Parathyroid adenoma (tissue), 2 donors: ENCODE measurements around the gene PCDH9.

Experiments
- H2AFZ ChIP-seq: fragments of 300-600 bp; sonication (generic); one replicate; pipeline ENCODE4 v1.7.0; 2017; ENCODE audit warnings: antibody characterized with exemption, mild to moderate bottlenecking
- H3K27ac ChIP-seq: fragments of 300-600 bp; sonication (generic); one replicate; pipeline ENCODE4 v1.7.0; 2017
- H3K27me3 ChIP-seq: fragments of 300-600 bp; sonication (generic); one replicate; pipeline ENCODE4 v1.7.0; 2017; ENCODE audit warnings: low read length; ENCODE audit not compliant: control insufficient read depth, insufficient read depth
- H3K36me3 ChIP-seq: fragments of 300-600 bp; sonication (generic); one replicate; pipeline ENCODE4 v1.7.0; 2017; ENCODE audit warnings: low read length; ENCODE audit not compliant: control insufficient read depth, insufficient read depth
- H3K4me1 ChIP-seq: fragments of 300-600 bp; sonication (generic); one replicate; pipeline ENCODE4 v1.7.0; 2017; ENCODE audit warnings: control low read depth
- H3K4me2 ChIP-seq: fragments of 300-600 bp; sonication (generic); one replicate; pipeline ENCODE4 v1.7.0; 2017; ENCODE audit warnings: low read length
- H3K4me3 ChIP-seq: fragments of 300-600 bp; sonication (generic); one replicate; pipeline ENCODE4 v1.7.0; 2017; ENCODE audit warnings: low read depth, low read length
- H3K79me2 ChIP-seq: fragments of 300-600 bp; sonication (generic); one replicate; pipeline ENCODE4 v1.7.0; 2017; ENCODE audit warnings: control low read depth
- H3K9ac ChIP-seq: fragments of 300-600 bp; sonication (generic); one replicate; pipeline ENCODE4 v1.7.0; 2017; ENCODE audit warnings: mild to moderate bottlenecking
- H3K9me3 ChIP-seq: fragments of 300-600 bp; sonication (generic); one replicate; pipeline ENCODE4 v1.7.0; 2017; ENCODE audit warnings: low read length; ENCODE audit not compliant: control insufficient read depth
- TF ChIP-seq, protein P1 (sequence below): fragments of 300-600 bp; sonication (generic); IDR thresholded peaks from one replicate; pipeline ENCODE4 v1.7.0; 2017; ENCODE audit warnings: antibody characterized with exemption, mild to moderate bottlenecking
- donor health status: primary hyperparathyroidism.

The PCDH9 gene

DNA sequence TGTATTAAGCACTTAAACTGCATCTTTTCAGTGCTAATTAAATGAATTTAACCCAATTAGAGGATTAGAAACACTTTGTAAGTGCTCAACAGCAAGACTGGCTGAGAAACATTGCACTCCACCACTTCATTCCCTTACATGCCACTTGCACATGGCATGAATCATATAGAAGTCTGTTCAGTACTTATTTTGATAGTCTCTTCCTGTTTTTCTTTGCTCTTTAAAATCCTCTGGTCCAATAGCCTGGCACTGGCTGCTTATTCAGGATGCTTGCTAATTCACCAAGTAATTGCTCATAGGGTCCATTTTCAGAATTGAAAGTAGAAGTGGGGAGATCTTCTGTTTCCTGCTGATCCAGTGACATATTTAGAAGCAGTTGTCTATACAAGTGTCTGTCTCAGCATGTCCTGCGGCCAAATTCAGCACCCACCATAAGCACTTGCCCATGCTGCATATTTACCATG is 900.1 kb downstream of the PCDH9 start:
- Histone ChIP-seq H3K27ac (no peak overlapping the region), H3K4me3 (no peak overlapping the region), H3K27me3 (no peaks in the 10 kb centered on the region), H3K79me2 (no peaks in the 10 kb centered on the region), H3K9me3 (no peaks in the 10 kb centered on the region), H3K4me2 (no peak overlapping the region), H2AFZ (no peak overlapping the region), H3K9ac (no peak overlapping the region), H3K4me1 (no peaks in the 10 kb centered on the region), H3K36me3 (no peaks in the 10 kb centered on the region)
- TF ChIP-seq, protein P1, sequence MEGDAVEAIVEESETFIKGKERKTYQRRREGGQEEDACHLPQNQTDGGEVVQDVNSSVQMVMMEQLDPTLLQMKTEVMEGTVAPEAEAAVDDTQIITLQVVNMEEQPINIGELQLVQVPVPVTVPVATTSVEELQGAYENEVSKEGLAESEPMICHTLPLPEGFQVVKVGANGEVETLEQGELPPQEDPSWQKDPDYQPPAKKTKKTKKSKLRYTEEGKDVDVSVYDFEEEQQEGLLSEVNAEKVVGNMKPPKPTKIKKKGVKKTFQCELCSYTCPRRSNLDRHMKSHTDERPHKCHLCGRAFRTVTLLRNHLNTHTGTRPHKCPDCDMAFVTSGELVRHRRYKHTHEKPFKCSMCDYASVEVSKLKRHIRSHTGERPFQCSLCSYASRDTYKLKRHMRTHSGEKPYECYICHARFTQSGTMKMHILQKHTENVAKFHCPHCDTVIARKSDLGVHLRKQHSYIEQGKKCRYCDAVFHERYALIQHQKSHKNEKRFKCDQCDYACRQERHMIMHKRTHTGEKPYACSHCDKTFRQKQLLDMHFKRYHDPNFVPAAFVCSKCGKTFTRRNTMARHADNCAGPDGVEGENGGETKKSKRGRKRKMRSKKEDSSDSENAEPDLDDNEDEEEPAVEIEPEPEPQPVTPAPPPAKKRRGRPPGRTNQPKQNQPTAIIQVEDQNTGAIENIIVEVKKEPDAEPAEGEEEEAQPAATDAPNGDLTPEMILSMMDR, result no peak

DNA sequence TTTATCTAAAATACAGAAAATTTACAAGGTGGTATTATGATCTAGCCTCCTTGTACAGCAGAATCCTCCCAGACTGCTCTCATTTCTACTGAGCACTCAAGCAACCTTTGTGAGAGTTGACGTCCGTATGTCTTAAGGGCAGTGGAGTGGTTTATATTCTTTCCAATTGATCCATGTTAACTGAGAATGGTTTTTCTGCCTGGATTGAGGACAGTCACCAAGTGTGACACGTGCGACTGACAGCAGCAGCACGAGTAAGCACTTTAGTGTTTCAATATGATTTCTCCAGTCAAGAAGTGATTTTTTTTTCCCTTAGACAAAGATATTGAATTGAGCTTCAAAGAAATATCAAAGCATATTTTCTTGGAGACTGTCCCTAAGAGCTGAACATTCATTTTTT is 901.7 kb downstream of the PCDH9 start:
- no peaks in the 10 kb centered on the region for H3K27me3 ChIP-seq
- H3K4me2 ChIP-seq, result no peak overlapping the region
- no peaks in the 10 kb centered on the region for H3K36me3 ChIP-seq
- H2AFZ ChIP-seq, result no peak overlapping the region
- H3K79me2 ChIP-seq, result no peaks in the 10 kb centered on the region
- no peaks in the 10 kb centered on the region for H3K9me3 ChIP-seq
- H3K4me3 ChIP-seq, result no peak overlapping the region
- TF ChIP-seq, protein P1, result no peak
- no peaks in the 10 kb centered on the region for H3K4me1 ChIP-seq
- no peak overlapping the region for H3K27ac ChIP-seq
- H3K9ac ChIP-seq, result no peak overlapping the region

DNA sequence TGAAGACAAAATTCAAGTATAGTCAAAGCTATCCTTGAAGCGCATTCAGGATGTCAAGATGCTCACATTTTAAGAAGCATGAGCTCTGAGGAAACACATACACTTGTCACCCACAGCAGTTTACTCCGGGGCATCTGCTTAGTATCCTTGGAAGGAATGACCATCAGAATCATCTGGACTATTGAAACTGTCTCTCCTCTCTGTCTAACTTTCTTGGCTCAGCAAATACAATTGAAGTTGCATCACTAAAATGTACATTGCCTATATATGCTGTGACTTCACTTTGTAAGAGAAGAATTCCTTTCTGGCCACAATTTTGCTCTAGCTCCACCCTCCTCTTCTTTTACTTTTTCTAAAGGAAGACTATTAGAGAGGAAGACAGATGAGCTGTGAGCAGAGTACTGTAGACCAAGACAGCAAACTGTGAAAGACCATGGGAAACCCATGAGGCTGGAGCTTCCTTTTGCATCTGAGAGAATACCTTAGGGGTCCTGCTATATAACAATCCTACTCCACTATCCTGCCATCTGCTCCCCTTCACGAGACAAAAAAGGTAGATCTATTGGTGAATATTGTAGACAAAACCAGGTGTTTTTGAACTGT is 906.3 kb downstream of the PCDH9 start:
- TF ChIP-seq, protein P1, result no peak
- H3K36me3 ChIP-seq, result no peaks in the 10 kb centered on the region
- no peaks in the 10 kb centered on the region for H3K79me2 ChIP-seq
- no peaks in the 10 kb centered on the region for H3K4me1 ChIP-seq
- H3K4me2 ChIP-seq, result no peak overlapping the region
- no peak overlapping the region for H2AFZ ChIP-seq
- H3K4me3 ChIP-seq, result no peak overlapping the region
- H3K27me3 ChIP-seq, result no peaks in the 10 kb centered on the region
- H3K27ac ChIP-seq, result no peak overlapping the region
- H3K9me3 ChIP-seq, result no peaks in the 10 kb centered on the region
- no peak overlapping the region for H3K9ac ChIP-seq

DNA sequence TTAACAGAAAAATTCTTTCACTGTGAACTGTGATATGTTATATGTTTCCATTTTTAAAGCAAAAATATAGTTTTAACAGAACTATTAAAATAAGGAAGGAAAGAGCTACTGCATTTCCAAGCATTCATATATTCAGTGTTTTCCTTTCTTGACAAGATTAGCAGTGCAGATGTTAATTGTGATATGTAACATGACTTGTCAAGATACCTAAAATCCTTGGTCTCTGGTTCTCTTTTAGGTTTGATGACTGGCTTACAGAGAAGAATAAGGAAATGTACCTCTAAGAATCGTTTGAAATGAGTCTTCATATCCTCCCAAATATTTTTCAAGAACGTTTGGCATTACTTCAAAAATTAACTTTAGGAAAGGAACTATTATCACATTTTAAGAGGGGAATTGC is 907.2 kb downstream of the PCDH9 start:
- Histone ChIP-seq H3K79me2 (no peaks in the 10 kb centered on the region), H3K4me2 (no peak overlapping the region), H3K9me3 (no peaks in the 10 kb centered on the region), H3K27ac (no peak overlapping the region), H3K9ac (no peak overlapping the region), H3K4me1 (no peaks in the 10 kb centered on the region), H3K36me3 (no peaks in the 10 kb centered on the region), H3K27me3 (no peaks in the 10 kb centered on the region), H3K4me3 (no peak overlapping the region), H2AFZ (no peak overlapping the region)
- TF ChIP-seq, protein P1, result no peak

DNA sequence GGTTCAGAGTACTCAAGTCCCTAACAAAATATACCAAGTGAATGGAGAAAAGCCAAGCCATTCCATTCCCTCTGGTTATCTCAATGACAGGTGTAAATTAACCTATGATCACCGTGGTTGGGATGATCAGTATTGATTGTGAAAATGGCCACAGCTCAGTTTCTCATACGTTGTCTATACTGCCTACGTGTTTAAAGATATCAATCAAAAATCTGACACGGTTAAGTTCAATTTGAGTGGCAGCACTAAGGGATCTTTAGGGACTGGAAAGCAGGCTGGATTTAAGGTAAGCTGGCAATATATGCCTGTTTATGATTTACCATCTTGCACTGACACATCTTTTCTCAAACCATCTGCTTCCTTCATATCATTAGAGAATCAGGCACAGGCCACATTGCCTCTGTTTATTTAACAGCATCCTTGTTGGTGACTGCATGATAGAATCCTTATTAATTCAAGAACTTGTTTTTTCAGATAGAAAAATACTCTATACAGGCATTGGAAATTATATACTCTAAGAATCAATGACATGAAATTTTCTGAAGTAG is 907.9 kb downstream of the PCDH9 start:
- Histone ChIP-seq H3K9ac (no peak overlapping the region), H3K79me2 (no peaks in the 10 kb centered on the region), H3K36me3 (no peaks in the 10 kb centered on the region), H3K27me3 (no peaks in the 10 kb centered on the region), H3K4me2 (no peak overlapping the region), H3K4me1 (no peaks in the 10 kb centered on the region), H3K27ac (no peak overlapping the region), H3K4me3 (no peak overlapping the region), H2AFZ (no peak overlapping the region), H3K9me3 (no peaks in the 10 kb centered on the region)
- TF ChIP-seq, protein P1, result no peak
